Glomerular visceral epithelial cell (primary cell): ENCODE measurements around the gene TCTN2.
A peak's percentile ranks its signal among the peaks of the same experiment; 100 is the strongest.

ENCODE experiments used
- DNase-seq: peaks from one replicate; pipeline ENCODE4 v3.0.0-alpha.2; 2016; ENCODE audit errors: extremely low spot score

The TCTN2 gene

DNA sequence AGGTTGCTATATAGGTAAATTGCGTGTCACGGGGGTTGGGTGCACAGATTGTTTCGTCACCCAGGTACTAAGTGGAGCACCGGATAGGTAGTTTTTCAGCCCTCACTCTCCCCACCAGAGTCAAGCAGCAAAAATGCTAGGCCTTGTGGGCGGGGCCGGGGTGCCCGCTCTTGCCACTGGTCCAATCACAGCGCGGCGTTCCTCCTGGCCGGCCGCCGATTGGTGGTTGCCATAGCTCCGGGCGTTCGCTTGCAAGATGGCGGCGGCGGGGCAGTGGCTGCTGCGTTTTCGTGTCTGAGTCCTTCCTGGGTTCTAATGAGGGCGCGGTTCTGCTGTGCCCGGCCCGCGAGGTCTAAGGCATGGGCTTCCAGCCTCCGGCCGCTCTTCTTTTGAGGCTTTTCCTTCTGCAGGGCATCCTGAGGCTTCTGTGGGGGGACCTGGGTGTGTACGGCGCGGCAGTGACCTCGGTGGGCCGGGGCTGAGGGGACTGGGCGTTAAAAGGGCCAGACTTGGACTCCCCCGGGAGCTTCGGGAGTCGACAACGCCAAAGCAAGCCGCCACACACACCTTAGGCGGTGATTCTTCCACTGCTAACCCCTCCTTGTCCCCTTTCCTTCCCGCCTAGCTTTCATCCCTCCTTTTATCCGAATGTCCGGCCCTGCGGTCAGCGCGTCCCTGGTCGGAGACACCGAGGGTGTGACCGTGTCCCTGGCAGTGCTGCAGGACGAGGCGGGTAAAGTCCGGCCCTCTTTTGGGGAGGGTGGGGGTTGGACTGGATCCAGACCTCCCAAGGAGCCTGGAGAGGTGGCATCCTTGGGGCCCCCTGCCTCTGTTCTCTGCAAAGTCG is at the start of gene TCTN2:
Gene TCTN2, plus strand, starts transcription at position 232 of the 847 bp plus-strand sequence. Its CDS starts 128 bp downstream, at position 360.
- DNase-seq, result peak; percentile 89

GRCh38 chr12:123621619-123622530 is 49.0 kb upstream of the TCTN2 start:
- DNase-seq, result no peak

DNA sequence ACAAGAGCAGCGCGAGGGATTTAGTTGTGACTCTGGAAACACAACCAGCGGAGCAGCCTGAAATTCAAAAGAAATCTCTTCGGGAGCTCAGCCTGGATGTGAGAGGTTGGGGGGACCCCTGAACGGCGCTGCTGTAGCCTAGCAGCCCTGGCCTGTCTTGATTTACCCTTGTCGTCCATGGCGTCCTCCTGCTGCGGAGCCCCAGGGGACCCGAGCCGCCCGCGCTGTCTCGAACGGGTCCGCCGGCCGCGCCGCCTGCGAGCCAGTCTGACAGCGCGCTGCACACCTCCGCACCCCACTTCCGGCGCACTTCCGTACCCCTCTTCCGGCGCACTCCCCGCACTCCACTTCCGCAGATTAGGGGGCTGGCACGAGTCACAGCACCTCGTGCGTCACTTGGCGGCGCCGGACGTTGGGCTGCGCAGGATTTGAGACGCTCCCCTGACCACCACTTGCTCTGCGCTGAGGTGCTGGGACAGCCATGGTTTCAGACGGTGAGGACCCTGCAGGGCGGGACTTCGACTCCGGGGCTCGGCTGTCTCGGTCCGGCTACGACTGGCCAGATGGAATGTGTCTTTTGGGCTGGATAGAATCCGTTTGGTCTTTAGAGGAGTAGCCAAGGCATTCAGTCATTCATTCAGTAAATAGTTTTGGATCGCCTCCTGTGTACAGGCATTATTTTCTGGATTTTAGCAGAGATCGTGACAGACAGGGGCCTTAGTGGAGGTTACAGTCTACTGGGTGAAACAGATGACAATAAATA is 37.4 kb upstream of the TCTN2 start, which contains the start of the genes EIF2B1 and GTF2H3:
Gene EIF2B1, minus strand, starts transcription at position 308 of the 763 bp plus-strand sequence. Its CDS starts 129 bp downstream, at position 179.
Gene GTF2H3, plus strand, starts transcription at position 451 of the 763 bp plus-strand sequence. Its CDS starts 31 bp downstream, at position 482.
- DNase-seq, result peak; percentile 95

GRCh38 chr12:123634142-123634561 is 36.8 kb upstream of the TCTN2 start:
- DNase-seq, result no peak

- DNase-seq, result no peak
These were observed 27.0 kb upstream of the TCTN2 start for GRCh38 chr12:123643911-123644310.

DNA sequence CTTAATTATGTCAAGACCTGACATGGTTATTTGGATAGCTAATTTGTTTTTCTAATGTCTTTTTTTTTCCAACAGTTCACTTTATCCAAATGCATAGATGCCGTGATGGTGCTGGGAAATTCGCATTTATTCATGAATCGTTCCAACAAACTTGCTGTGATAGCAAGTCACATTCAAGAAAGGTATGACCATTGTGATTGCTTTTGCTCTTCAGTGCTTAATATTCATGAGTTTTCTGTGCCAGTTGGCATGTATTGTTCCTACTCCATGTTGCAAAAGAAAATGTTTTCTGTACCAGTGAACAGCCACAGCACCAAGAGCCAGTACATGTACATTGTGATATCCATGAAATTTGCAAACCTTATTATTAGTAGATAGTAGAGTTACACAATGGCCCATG is 25.5 kb upstream of the TCTN2 start:
- no peak for DNase-seq

DNA sequence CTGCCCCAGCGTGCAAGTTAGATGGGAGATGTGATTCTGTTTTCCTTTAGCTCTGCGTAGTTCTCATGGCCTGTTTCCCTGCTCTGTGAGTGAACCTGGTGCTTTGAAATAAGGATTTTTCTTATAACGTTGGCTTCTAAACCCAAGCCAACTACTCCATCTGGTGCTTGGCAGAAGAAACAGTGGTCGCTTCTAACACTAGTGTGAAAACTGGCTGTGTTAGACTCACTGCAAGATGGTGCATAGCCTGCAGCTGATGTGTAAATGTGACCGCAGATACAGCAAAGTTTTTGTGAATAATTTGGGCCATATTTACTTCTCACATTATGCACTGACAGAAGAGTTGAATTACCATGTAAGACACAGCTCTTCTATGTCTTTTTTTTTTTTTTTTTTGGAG is 25.0 kb upstream of the TCTN2 start:
- DNase-seq, result no peak

- no peak for DNase-seq
These were observed 22.5 kb upstream of the TCTN2 start for GRCh38 chr12:123648401-123648800.

DNA sequence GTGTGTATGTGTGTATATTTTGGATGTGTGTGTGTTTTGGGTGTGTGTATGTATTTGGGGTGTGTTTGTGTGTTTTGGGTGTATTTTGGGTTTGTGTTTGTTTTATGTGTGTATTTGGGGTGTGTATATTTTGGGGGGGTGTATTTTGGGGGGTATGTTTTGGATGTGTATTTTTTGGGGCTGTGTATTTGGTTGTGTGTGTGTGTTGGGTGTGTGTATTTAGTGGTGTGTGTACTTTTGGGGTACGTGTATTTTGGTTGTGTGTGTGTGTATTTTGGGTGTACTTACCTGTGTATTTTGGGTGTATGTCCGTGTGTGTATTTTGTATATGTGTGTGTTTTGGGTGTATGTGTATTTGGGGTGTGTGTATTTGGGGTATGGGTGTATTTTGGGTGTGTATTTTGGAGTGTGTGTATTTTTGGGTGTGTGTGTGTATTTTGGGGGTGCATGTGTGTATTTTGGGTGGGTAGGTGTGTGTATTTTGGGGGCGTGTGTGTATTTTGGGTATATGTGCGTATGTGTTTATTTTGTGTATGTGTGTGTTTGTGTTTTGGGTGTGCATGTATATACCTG is 16.7 kb upstream of the TCTN2 start:
- DNase-seq, result no peak

DNA sequence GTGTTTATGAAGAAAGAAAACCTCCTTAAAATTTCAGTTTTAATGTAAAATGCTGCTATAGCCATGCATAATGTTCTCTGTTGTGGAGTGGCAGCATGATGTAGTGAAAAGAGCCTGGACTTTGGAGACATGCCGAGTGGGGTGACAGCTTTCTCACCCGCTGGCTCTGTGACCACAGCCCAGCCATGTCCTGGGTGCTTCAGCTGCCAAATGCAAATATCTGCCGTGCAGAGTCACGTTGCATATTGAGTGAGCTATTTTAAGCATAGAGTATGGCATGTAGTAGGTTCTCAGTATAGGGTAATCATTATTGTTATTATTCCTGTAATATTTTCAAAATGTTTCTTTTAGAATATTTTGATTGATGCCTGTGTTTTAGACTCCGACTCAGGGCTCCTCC is 15.5 kb upstream of the TCTN2 start:
- DNase-seq, result no peak

DNA sequence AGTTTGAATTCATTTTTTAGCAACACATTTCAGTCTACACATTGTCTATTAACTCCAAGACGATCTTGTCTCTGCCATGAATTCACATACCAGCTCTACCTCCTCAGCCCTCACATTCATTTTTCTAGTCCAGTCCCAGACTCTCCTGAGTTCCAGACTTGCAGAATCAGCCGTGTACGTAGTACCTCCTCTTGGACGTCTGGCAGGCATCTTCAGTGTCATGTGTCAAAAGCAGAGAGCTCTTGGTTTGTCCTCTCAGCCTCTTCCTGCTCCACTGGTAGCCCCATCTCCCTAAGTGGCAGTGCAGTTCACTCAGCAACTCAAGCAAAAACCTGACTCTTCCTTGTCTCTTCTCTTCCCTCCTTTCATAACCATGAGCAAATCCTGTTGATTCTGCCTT is 14.5 kb upstream of the TCTN2 start:
- DNase-seq, result no peak

DNA sequence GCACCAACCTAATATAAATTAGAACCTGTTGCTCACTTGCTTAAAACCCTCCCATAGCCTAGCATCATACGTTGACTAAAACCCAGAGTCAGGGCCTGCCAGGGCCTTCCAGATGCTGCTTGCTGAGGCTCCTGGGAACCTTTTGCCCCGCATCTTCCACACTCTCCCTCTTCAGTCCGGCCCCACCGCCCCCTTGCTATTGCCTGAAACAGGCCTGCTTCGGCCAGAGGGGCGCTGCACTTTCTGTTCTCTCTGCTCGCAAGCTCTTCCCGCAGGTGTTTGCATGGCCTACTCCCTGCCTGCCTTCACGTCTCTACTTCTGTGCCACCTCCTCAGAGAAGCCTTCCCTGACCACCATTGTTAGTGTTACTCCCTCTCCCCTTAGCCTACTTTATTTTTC is 13.7 kb upstream of the TCTN2 start:
- no peak for DNase-seq

DNA sequence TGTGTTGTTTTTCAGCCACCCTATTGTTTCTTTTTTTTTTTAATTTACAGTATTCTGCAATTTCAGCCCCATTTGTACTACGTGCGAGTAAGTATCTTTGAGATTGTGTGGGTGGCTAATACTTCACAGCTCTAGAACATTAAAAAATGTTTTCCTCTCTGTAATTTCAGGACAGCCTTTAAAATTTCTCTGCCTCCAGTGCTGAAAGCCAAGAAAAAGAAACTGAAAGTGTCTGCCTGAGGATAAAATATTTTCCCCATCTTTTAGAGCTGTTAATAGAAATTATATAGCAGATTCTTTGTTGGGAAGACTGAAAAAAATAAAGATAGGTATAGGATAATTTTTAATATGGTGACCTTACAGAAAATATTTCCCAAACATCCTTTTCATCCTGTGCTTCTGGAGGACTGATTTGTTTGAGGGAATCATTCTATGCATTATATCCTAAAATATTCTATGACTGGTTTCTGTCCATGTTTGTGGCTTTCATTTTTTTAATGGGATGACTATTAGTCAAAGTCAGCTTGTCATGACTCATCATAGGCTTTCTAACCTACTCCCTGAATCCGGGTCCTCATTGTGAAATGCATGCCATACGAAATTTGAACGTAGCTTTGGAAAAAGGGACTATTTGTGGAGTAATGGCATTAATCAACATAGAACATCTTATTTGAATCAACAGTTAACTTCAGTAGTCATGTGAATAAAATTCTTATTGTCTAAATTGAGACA is 10.8 kb upstream of the TCTN2 start:
- peak; percentile 34 for DNase-seq

- DNase-seq, result no peak
These were observed 3.1 kb upstream of the TCTN2 start for GRCh38 chr12:123667771-123668170.

GRCh38 chr12:123671876-123672275 is 963 bp downstream of the TCTN2 start:
- peak; percentile 49 for DNase-seq

DNA sequence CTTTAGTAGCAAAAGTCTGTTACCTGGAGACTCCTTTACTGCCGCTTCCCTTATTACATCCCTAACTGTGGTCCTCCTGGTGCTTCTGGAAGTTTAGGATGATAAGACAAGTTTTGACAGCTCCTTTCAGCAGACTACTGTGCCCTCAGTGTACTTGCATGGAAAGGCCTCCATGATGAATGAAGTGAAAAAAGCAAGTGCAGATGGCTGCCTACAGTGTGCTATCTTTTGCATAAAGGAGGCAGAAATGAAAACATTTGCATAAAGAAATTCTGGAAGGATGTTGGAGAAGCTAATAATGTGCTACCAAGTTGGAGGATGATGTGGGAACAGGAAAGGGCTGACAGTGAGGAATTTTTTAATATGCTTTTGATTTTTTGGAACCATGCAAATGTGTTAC is 4.5 kb downstream of the TCTN2 start:
- DNase-seq, result no peak

GRCh38 chr12:123676616-123677320 is 5.9 kb downstream of the TCTN2 start:
- no peak for DNase-seq

- no peak for DNase-seq
These were observed 8.1 kb downstream of the TCTN2 start for GRCh38 chr12:123678981-123679380.

- no peak for DNase-seq
These were observed 10.7 kb downstream of the TCTN2 start for GRCh38 chr12:123681605-123682004.

DNA sequence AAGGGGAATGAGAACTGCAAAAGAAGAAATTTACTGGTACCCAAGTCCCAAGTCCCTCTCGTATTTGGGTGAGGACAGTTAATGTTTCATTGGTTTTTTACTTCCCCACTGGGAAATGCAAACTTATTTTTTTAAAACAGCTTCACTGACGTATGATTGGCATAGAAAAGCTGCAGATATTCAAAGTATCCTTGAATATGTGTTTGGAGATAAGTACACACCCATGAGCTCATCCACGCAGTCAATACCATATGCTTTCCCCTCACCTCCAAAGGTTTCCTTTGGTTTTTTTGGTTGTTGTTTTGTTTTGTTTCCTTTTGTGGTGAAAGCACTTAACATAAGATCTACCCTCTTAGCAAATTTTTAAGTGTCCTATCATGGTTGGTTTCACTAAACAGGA is 13.1 kb downstream of the TCTN2 start:
- DNase-seq, result no peak
